ENCODE data around the gene IFNG-AS1.

- TF ChIP-seq CTCF (IDR thresholded peaks at IDR 0.05) = no peak
- no peak for TF ChIP-seq POLR2A (IDR thresholded peaks at IDR 0.05)
Observed at GRCh38 chr12:67958187-67958586, 31.1 kb upstream of the IFNG-AS1 start.
